K562 (cell line): ENCODE data around the gene CCSER1. TPM values are rescaled to one million over a fixed set of nuclear protein-coding genes. Genes with fewer than 3 reads are reported as not detected.

Experiments
- ATAC-seq: fragments of 200-7000 bp; cut with Tn5 transposase; 3 replicates; pipeline ENCODE4 v1.9.1; 2020; ENCODE audit warnings: moderate library complexity
- BruUV-seq: library from RNA; stranded (reverse); fragments of 400-500 nt; replicated peaks from 2 replicates; lab custom pipeline; 2021; lab: Mats Ljungman, UMichigan
- CTCF ChIA-PET: fragments of 300-600 bp; formaldehyde crosslinking; extraction: SDS; loops from one replicate; lab custom pipeline; 2021; ENCODE audit warnings: low intra/inter-chr PET ratio; lab: Yijun Ruan, JAX
- POLR2A ChIA-PET: fragments of 300-600, 350-650 bp; sonication (Branson Sonifier 250); formaldehyde crosslinking; extraction: SDS; loops from one replicate; lab custom pipeline; 2021; ENCODE audit warnings: antibody characterized with exemption, inconsistent platforms; lab: Yijun Ruan, JAX
- DNase-seq, 4 experiments: peaks; one replicate each; pipeline versions ENCODE4 v3.0.0 to v3.0.0-alpha.2; 2011 to 2018; ENCODE audit warnings: low spot score in 3 of 4, mixed read lengths in 3 of 4; ENCODE audit errors: extremely low read depth in 1 of 4
- FAIRE-seq: peaks from 2 replicates; lab custom pipeline; 2011; peaks lifted over from hg19 to GRCh38; lab: Jason Lieb, UNC
- H2AFZ ChIP-seq: 2 replicates; pipeline ENCODE4 v1.6.0; 2011; ENCODE audit warnings: low read depth, low read length, control low read depth, inconsistent platforms
- H3K27ac ChIP-seq: fragments of 200-600 bp; 3 replicates; pipeline ENCODE4 v1.8.0; 2011; ENCODE audit warnings: low read depth, mild to moderate bottlenecking, control low read depth, inconsistent platforms, low read length, moderate library complexity, mixed read lengths; ENCODE audit errors: extremely low read depth
- H3K27me3 ChIP-seq, 2 experiments: fragments of 300-600 bp in 1 of 2; 2 replicates in 1 of 2; 3 replicates in 1 of 2; pipeline versions ENCODE4 v1.6.0 to v1.8.0; 2011; ENCODE audit warnings: inconsistent platforms in 2 of 2, low read length in 2 of 2, mild to moderate bottlenecking in 1 of 2, mixed read lengths in 1 of 2, moderate library complexity in 1 of 2; ENCODE audit not compliant: control insufficient read depth in 2 of 2, insufficient read depth in 2 of 2
- H3K36me3 ChIP-seq: fragments of 300-600 bp; 3 replicates; pipeline ENCODE4 v1.8.0; 2011; ENCODE audit warnings: mild to moderate bottlenecking, low read length, inconsistent platforms; ENCODE audit not compliant: control insufficient read depth, insufficient read depth
- H3K4me1 ChIP-seq, 2 experiments: fragments of 200-600 bp in 1 of 2; replicated peaks in 1 of 2; 2 replicates in 1 of 2; 3 replicates in 1 of 2; pipeline versions ENCODE4 v1.5.1 to v1.8.0; 2011; ENCODE audit warnings: inconsistent platforms in 2 of 2, low read length in 2 of 2, mild to moderate bottlenecking in 1 of 2, mixed read lengths in 1 of 2, moderate library complexity in 1 of 2; ENCODE audit not compliant: control insufficient read depth in 2 of 2, insufficient read depth in 2 of 2
- H3K4me2 ChIP-seq: 2 replicates; pipeline ENCODE4 v1.6.1; 2011; ENCODE audit warnings: low read length, control low read depth, inconsistent platforms, mixed read lengths; ENCODE audit not compliant: insufficient read depth
- H3K4me3 ChIP-seq: fragments of 200-600 bp; sonication (generic), shearing (Covaris generic); 2 replicates; pipeline ENCODE4 v1.5.1; 2016; ENCODE audit warnings: control low read depth, inconsistent platforms
- H3K79me2 ChIP-seq: fragments of 200-600 bp; 3 replicates; pipeline ENCODE4 v1.8.0; 2011; ENCODE audit warnings: low read length, inconsistent platforms; ENCODE audit not compliant: control insufficient read depth, insufficient read depth
- H3K9ac ChIP-seq, 2 experiments: 2 replicates each; pipeline versions ENCODE4 v1.6.0 to v1.6.1; 2011; ENCODE audit warnings: low read depth in 2 of 2, low read length in 2 of 2, control low read depth in 1 of 2, inconsistent platforms in 1 of 2, mild to moderate bottlenecking in 1 of 2, mixed read lengths in 1 of 2; ENCODE audit not compliant: insufficient read depth in 1 of 2
- H3K9me1 ChIP-seq: one replicate; pipeline ENCODE4 v1.6.0; 2011; ENCODE audit warnings: inconsistent platforms, mild to moderate bottlenecking, low read length, moderate library complexity; ENCODE audit not compliant: control insufficient read depth, insufficient read depth
- H3K9me3 ChIP-seq: replicated peaks from 2 replicates; pipeline ENCODE4 v1.5.1; 2011; ENCODE audit warnings: low read depth, low read length, inconsistent platforms; ENCODE audit not compliant: control insufficient read depth, insufficient read depth
- H4K20me1 ChIP-seq: replicated peaks from 2 replicates; pipeline ENCODE4 v1.6.1; 2011; ENCODE audit warnings: low read length, inconsistent platforms, mixed read lengths; ENCODE audit not compliant: control insufficient read depth, insufficient read depth
- ARHGAP35 ChIP-seq: fragments of 450-650 bp; IDR thresholded peaks from 2 replicates; pipeline ENCODE4 v1.6.1; 2018; ENCODE audit not compliant: partially characterized antibody
- ERF ChIP-seq: fragments of 450-650 bp; formaldehyde crosslinking; IDR thresholded peaks from 2 replicates; pipeline ENCODE4 v1.4.0; 2020; ENCODE audit warnings: mild to moderate bottlenecking, mixed read lengths
- ETV5 ChIP-seq: sonication (generic); formaldehyde crosslinking; IDR thresholded peaks from 2 replicates; pipeline ENCODE4 v1.4.0; 2020; ENCODE audit warnings: low read depth, mild to moderate bottlenecking, missing genetic modification reagents
- KDM5B ChIP-seq: fragments of 200-600 bp; sonication (generic); IDR thresholded peaks from 2 replicates; pipeline ENCODE4 v1.6.1; 2012; ENCODE audit warnings: low read depth, mild to moderate bottlenecking, moderate library complexity, low read length, control low read depth, inconsistent platforms; ENCODE audit not compliant: insufficient replicate concordance
- MCM5 ChIP-seq: fragments of 450-650 bp; IDR thresholded peaks from 2 replicates; pipeline ENCODE4 v1.6.1; 2016; ENCODE audit warnings: low read depth
- SP1 ChIP-seq: sonication (generic); formaldehyde crosslinking; IDR thresholded peaks from 2 replicates; pipeline ENCODE4 v1.8.1; 2022; ENCODE audit warnings: mild to moderate bottlenecking, missing genetic modification reagents
- TFE3 ChIP-seq: fragments of 450-650 bp; formaldehyde crosslinking; IDR thresholded peaks from 2 replicates; pipeline ENCODE4 v1.4.0; 2020; ENCODE audit warnings: mild to moderate bottlenecking, mixed read lengths
- ZKSCAN1 ChIP-seq: fragments of 150-350 bp; IDR thresholded peaks from 2 replicates; pipeline ENCODE4 v1.6.1; 2016; ENCODE audit warnings: low read depth, low read length
- ZNF121 ChIP-seq: sonication (generic); formaldehyde crosslinking; conservative IDR thresholded peaks from 2 replicates; pipeline ENCODE4 v1.8.0; 2022; ENCODE audit warnings: missing genetic modification reagents
- ZNF589 ChIP-seq: fragments of 200-800 bp; sonication (Bioruptor generic); IDR thresholded peaks from 2 replicates; pipeline ENCODE4 v1.6.1; 2016; ENCODE audit warnings: low read depth, missing genetic modification characterization, missing compliant biosample characterization
- WGBS: fragments of 100-300 bp; shearing (Covaris generic); methylation state at CpG from one replicate; pipeline ENCODE4 v1.1.6; 2016; ENCODE audit warnings: low coverage, mixed read lengths; ENCODE audit not compliant: insufficient coverage; ENCODE audit errors: missing lambda C conversion rate; 5-methylcytosine and 5-hydroxymethylcytosine counted together
- in situ Hi-C: fragments of 300-500 bp; cut with MboI; formaldehyde crosslinking; loops from 4 replicates; pipeline ENCODE4 v1.15.0; 2018; ENCODE audit warnings: inconsistent platforms, mixed read lengths
- intact Hi-C: fragments of 100-400 bp; cut with micrococcal nuclease; formaldehyde crosslinking; loops from 2 replicates; pipeline ENCODE4 v1.14.2; 2022
- polyA plus RNA-seq, 8 experiments: library from polyadenylated mRNA; depleted of rRNA in 4 of 8; stranded (reverse) in 5 of 8; unstranded in 3 of 8; fragments of >200 nt; fragmentation: Nextera tagmentation in 2 of 8; fragmentation: Illumina TruSeq in 1 of 8; extraction: Ambion mirVana in 2 of 8; extraction: Trizol in 1 of 8; gene quantifications; 2 replicates each; pipeline versions ENCODE4 v1.2.1 to v1.2.3, GENCODE V29; 2011 to 2014; ENCODE audit warnings: inconsistent platforms in 1 of 8, missing spikeins in 1 of 8
- total RNA-seq, 7 experiments: library from RNA; depleted of rRNA in 6 of 7; stranded (reverse); fragments of >200 nt in 6 of 7; fragmentation: Illumina TruSeq in 2 of 7; extraction: Trizol in 2 of 7; gene quantifications; 2 replicates each; pipeline versions ENCODE4 v1.2.1 to v1.2.3, GENCODE V29; 2011 to 2021; ENCODE audit warnings: low replicate concordance in 1 of 7
- TF ChIP-seq, protein P1 (sequence below): fragments of 450-650 bp; IDR thresholded peaks from 2 replicates; pipeline ENCODE4 v1.6.1; 2016; ENCODE audit warnings: mild to moderate bottlenecking

CCSER1 gene
- total and polyA plus RNA-seq, 9 of the 15 experiments (the other 6 are each of a cell fraction or from before 2014, with no cell fraction given) = not detected

DNA sequence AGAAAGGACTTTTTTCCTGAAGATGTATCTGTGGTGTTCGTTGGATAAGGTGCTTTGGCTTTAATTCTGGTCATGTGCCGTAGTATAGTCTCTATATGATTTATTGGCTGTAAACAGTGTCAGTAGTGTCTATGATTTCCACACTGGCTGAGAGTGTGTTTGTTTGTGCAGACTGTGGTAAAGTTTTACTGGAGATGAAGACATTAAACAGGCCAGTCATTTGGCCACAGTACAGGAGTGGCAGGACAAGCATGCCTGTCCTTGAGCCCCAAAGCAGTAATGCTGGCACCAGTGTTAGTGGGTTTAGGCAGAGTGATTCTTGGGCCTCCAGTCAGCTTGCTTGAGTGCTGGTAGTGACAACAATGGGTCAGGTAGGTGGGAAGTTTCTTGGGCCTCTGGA is 1152.7 kb downstream of the CCSER1 start (continued):
- TF ChIP-seq SP1 (CRISPR knock-in tag) (no peak), ZNF121 (CRISPR knock-in tag) (no peak), MCM5 (no peak), ZNF589 (CRISPR knock-in tag) (no peak), ARHGAP35 (no peak), ETV5 (CRISPR knock-in tag) (no peak)

DNA sequence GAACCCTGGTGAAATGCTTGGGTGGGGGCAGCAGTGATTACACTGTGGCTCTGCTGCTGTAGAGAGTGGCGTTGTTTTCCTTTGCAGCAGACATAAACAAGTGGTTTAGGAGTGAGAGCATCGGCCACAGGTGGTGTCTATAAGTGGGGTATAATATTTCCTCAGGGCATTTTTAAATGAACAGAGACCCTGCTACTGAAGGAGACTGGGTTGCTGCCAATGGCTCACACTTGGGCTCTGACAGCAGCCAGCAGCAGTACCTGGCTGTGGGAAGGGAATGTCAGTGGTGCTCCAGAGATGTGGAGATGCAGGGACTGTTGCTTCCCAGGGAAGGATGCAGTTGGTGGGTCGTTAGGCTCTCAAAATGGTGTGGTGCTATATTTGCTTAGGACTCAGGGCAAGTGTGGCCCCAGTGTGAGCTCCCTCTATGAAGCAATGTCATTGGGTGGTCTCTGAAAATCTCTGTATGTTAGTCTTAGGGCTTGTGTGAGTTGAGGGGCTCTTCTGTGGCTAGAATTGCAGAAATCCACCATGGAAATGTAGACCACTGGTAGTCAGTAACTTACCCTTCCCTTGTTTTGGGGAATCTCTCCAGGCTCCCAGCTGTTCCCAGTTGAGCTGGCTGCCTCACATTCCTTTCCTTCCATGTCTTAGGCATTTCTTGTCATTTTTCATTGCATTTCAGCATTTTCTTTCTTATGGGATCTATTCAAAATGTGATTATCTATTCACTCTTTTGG is 1153.5 kb downstream of the CCSER1 start:
- no peak overlapping the region for H3K9ac ChIP-seq
- no peak overlapping the region for H3K4me3 ChIP-seq
- CTCF ChIA-PET = no interaction called here
- no peaks in the 10 kb centered on the region for H3K27me3 ChIP-seq
- TF ChIP-seq, protein P1, sequence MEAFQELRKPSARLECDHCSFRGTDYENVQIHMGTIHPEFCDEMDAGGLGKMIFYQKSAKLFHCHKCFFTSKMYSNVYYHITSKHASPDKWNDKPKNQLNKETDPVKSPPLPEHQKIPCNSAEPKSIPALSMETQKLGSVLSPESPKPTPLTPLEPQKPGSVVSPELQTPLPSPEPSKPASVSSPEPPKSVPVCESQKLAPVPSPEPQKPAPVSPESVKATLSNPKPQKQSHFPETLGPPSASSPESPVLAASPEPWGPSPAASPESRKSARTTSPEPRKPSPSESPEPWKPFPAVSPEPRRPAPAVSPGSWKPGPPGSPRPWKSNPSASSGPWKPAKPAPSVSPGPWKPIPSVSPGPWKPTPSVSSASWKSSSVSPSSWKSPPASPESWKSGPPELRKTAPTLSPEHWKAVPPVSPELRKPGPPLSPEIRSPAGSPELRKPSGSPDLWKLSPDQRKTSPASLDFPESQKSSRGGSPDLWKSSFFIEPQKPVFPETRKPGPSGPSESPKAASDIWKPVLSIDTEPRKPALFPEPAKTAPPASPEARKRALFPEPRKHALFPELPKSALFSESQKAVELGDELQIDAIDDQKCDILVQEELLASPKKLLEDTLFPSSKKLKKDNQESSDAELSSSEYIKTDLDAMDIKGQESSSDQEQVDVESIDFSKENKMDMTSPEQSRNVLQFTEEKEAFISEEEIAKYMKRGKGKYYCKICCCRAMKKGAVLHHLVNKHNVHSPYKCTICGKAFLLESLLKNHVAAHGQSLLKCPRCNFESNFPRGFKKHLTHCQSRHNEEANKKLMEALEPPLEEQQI = no peak
- TF ChIP-seq ZKSCAN1 = no peak
- TF ChIP-seq TFE3 = no peak
- no peak for TF ChIP-seq KDM5B
- no peak for TF ChIP-seq ERF (CRISPR knock-in tag)
- TF ChIP-seq, all 486 proteins: peak for 0
- Histone ChIP-seq H3K9me1 (no peaks in the 10 kb centered on the region), H4K20me1 (no peaks in the 10 kb centered on the region), H3K4me1 (no peaks in the 10 kb centered on the region), H3K9me3 (0 out of 2 replicates have a peak, but pooled peaks cover 2% of the 10 kb centered on the region), H3K27ac (no peak overlapping the region), H3K79me2 (no peaks in the 10 kb centered on the region), H3K4me2 (no peak overlapping the region), H2AFZ (no peak overlapping the region), H3K36me3 (no peaks in the 10 kb centered on the region)
- no TSS peak for BruUV-seq
- intact Hi-C loops = no loop called here
- in situ Hi-C loops = no loop called here
- no peak for ATAC-seq
- no peak for FAIRE-seq
- DNase-seq = no peak
- POLR2A ChIA-PET = no interaction called here
- WGBS = 4% methylated on average over 3 of the region's 3 CpGs
